Measurements from ENCODE around the gene TOR1AIP2. TPM values are rescaled to one million over a fixed set of nuclear protein-coding genes. Genes with fewer than 3 reads are reported as not detected.

Gene TOR1AIP2
- total RNA-seq, 4 donors from 2014 or later, result 51.1 to 69.8 (median 61.0) TPM

- DNase-seq, result peak; percentile 86
- peak in 3 of 4 donors; percentile 52 to 88 (median 87) for TF ChIP-seq POLR2A (IDR thresholded peaks at IDR 0.05)
- TF ChIP-seq CTCF (IDR thresholded peaks at IDR 0.05), result peak; percentile 45 to 80 (median 66)
- H3K4me1 ChIP-seq, result peaks cover 0 to 61% (median 16%) of the 10 kb centered on the region in 3 donors
- no peaks in the 10 kb centered on the region for H3K27me3 ChIP-seq
- H3K4me3 ChIP-seq, result peak within 1 kb of the TSS; percentile 80 to 97 (median 84)
- H3K9me3 ChIP-seq, result no peaks in the 10 kb centered on the region
- H3K27ac ChIP-seq, result peak within 1 kb of the TSS; percentile 99 to 100 (median 100)
- peaks cover 0 to 31% (median 0%) of the 10 kb centered on the region in 3 donors for H3K36me3 ChIP-seq
- intact Hi-C loops (cut with DNase I), result no loop called here
- 0 to 1% methylated on average over 3 to 25 of the region's 72 CpGs for WGBS, 2 donors
These were observed 4.8 kb upstream of the TOR1AIP2 start, which contains the start of gene TOR1AIP1 for GRCh38 chr1:179882253-179883039. TSS of gene TOR1AIP1 (plus strand) at chr1:179882285. CDS start at chr1:179882503, 218 bp downstream.

GRCh38 chr1:179881642-179882252 is 4.1 kb upstream of the TOR1AIP2 start:
- Histone ChIP-seq H3K27ac (peak overlapping the region; percentile 99 to 100 (median 100)), H3K9me3 (no peaks in the 10 kb centered on the region), H3K27me3 (no peaks in the 10 kb centered on the region), H3K4me1 (peaks cover under 1 to 59% (median 14%) of the 10 kb centered on the region in 3 donors), H3K4me3 (peak overlapping the region; percentile 80 to 97 (median 84)), H3K36me3 (peaks cover 0 to 24% (median 0%) of the 10 kb centered on the region in 3 donors)
- intact Hi-C loops (cut with DNase I), result no loop called here
- 1 to 5% methylated on average over 17 to 18 of the region's 22 CpGs for WGBS, 2 donors
- no peak for DNase-seq
- TF ChIP-seq POLR2A (IDR thresholded peaks at IDR 0.05) (peak in 1 of 4 donors; percentile 3), CTCF (IDR thresholded peaks at IDR 0.05) (no peak)

GRCh38 chr1:179879797-179880196 is 2.2 kb upstream of the TOR1AIP2 start:
- Histone ChIP-seq H3K27me3 (no peaks in the 10 kb centered on the region), H3K9me3 (no peaks in the 10 kb centered on the region), H3K27ac (peak overlapping the region in 1 of 4 donors; percentile 100), H3K36me3 (peaks cover 0 to 5% (median under 1%) of the 10 kb centered on the region in 3 donors), H3K4me1 (peaks cover 9 to 59% (median 19%) of the 10 kb centered on the region in 3 donors), H3K4me3 (no peak overlapping the region)
- no peak for TF ChIP-seq CTCF (IDR thresholded peaks at IDR 0.05)
- no peak for TF ChIP-seq POLR2A (IDR thresholded peaks at IDR 0.05)
- DNase-seq, result no peak
- intact Hi-C loops (cut with DNase I), result no loop called here
- WGBS, 2 donors, result 80 to 94% methylated on average over 2 of the region's 2 CpGs

- H3K27ac ChIP-seq, result peak overlapping the region in 3 of 4 donors; percentile 84 to 90 (median 89)
- peak overlapping the region; percentile 58 to 84 (median 74) for H3K4me3 ChIP-seq
- H3K4me1 ChIP-seq, result peaks cover 9 to 64% (median 15%) of the 10 kb centered on the region in 3 donors
- 15 to 35% methylated on average over 3 of the region's 3 CpGs for WGBS, 2 donors
- H3K9me3 ChIP-seq, result no peaks in the 10 kb centered on the region
- intact Hi-C loops (cut with DNase I), result no loop called here
- H3K36me3 ChIP-seq, result peaks cover 5 to 25% (median 6%) of the 10 kb centered on the region in 3 donors
- TF ChIP-seq CTCF (IDR thresholded peaks at IDR 0.05), result no peak
- no peak for TF ChIP-seq POLR2A (IDR thresholded peaks at IDR 0.05)
- H3K27me3 ChIP-seq, result no peaks in the 10 kb centered on the region
- no peak for DNase-seq
These were observed 1.3 kb downstream of the TOR1AIP2 start for GRCh38 chr1:179876300-179876715.
